Activated naive CD4-positive, alpha-beta T cell treated with anti-CD3 and anti-CD28 coated beads, Interleukin-2, amount 50 U/mL, for 72 hours (primary cell): Measurements from ENCODE around the gene C16orf74. TPM values are rescaled to one million over a fixed set of nuclear protein-coding genes. Genes with fewer than 3 reads are reported as not detected.

Source experiments
- ATAC-seq, 2 donors: fragments of 150-1000 bp; cut with Tn5 transposase; 2 replicates each; pipeline ENCODE4 v1.10.0; 2021; ENCODE audit warnings: mild to moderate bottlenecking in 2 of 2, moderate library complexity in 2 of 2
- DNase-seq, 2 donors: peaks; one replicate each; pipeline ENCODE4 v3.0.0; 2021 to 2022; ENCODE audit warnings: low spot score in 2 of 2
- H3K27ac Mint-ChIP-seq, 2 donors: one replicate each; pipeline ENCODE4 v1.8.0; 2022; ENCODE audit warnings: mild to moderate bottlenecking in 2 of 2, mixed read lengths in 2 of 2
- H3K36me3 Mint-ChIP-seq, 2 donors: one replicate each; pipeline ENCODE4 v1.8.0; 2022; ENCODE audit warnings: mixed read lengths in 2 of 2
- H3K9me3 Mint-ChIP-seq, 2 donors: one replicate each; pipeline ENCODE4 v1.8.0; 2022; ENCODE audit warnings: mixed read lengths in 2 of 2
- total RNA-seq, 2 donors: library from RNA; stranded (reverse); gene quantifications; one replicate each; pipeline ENCODE4 v1.2.3, GENCODE V29; 2022

Gene C16orf74
- total RNA-seq, 2 donors from 2014 or later = 0.46 to 1.4 TPM

DNA sequence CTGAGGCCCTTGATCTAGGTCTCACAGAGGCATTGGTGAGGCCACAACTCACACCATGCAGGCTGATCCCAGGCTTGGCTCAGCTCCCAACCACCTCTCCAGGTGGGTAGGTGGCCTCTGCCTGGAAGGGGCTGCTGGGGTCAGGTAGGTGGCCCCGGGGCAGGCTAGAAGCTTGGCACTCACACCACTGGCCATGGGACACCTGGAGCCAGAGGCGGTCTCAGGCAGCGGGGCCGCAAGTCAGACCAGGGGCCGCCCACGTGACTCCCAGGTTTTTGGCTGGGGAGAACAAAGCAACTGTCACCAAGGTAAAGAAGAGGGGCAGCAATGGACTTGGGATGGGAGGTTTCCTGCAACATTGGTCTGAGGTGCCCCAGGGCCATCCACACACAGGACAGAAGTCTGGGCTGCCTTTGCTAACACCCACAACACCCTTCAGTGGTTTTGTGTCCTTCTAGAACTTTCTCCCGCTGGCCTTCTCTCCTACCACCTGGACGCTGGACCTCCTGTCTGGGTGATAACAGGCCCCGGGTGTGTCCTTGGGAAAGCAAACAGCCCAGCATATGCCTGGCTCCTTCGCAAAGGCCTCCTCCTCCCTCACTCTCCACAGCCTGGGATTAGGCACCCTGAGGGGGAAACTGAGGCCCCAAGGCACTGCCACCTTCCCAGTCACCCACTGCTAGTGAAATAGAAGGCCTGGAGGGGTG lies 16.4 kb downstream of the C16orf74 start:
- no peak for ATAC-seq
- Mint-ChIP-seq H3K27ac (peak overlapping the region in 1 of 2 donors; percentile 44), H3K9me3 (no peaks in the 10 kb centered on the region), H3K36me3 (no peaks in the 10 kb centered on the region)
- no peak for DNase-seq

DNA sequence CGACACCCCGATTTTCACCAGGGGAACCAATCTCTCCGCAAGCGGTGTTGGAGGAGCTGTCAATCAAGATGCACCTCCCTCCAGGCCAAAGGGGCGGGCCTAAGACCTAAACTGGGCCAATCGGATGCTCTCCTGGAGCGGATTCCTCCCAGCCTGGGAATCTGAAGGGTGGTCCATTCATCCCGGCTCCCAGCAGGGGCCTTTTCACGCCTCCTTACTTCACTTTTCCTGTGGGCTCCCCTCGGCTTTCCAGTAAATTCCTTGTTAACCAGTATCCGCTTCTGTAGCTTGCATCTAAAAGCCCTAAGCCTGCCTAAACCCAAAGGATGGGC lies 17.1 kb downstream of the C16orf74 start:
- Mint-ChIP-seq H3K27ac (no peak overlapping the region), H3K36me3 (no peaks in the 10 kb centered on the region), H3K9me3 (no peaks in the 10 kb centered on the region)
- DNase-seq (no peak), ATAC-seq (no peak)

DNA sequence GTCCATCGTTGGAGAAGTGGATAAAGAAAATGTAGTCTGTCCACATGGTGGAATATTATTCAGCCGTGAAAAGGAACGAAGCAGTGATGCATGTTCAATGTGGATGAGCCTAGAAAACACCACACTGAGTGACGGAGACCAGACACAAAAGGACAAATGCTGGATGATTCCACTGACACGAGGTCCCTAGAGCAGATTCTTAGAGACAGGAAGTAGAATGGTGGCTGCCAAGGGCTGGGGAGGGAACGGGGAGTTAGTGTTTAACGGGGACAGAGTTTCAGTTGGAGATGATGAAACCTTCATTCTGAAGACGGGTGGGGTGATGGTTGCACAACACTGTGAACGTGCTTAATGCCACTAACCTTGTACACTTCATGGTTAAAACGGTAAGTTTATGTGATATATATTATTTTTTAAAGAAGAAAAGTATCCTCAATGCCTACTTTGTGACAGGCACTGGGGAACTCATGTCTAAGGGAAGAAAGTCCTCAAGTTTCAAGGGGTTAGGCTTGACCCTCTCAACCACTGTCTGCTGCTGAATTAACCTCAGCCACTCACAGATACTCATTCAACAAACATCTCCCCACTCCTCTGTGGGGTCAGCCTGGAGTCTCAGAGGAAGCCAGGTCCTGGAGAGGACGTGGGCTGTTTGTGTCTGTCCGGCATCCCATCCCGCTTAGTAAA lies 17.6 kb downstream of the C16orf74 start:
- Mint-ChIP-seq H3K36me3 (no peaks in the 10 kb centered on the region), H3K9me3 (no peaks in the 10 kb centered on the region), H3K27ac (no peak overlapping the region)
- DNase-seq (no peak), ATAC-seq (no peak)

DNA sequence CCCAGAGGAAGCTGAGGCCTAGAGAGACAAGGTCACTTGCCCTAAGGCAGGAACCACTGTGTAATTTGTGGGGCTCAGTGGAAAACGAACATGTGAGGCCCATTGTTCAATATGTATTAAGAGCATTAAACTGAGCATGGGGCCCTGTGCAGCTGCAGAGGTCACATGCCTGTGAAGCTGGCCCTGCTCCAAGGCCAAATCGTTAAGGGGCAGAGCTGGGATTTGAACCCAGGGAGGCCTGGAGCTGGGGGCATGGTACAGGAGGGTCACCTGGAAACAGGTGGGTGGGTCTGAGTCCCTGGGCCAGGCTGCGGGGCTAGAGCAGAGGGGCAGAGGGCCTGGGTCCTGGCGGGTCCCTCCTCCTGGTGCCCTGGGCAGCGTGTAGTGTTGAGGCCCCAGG lies 19.7 kb downstream of the C16orf74 start:
- Mint-ChIP-seq H3K36me3 (no peaks in the 10 kb centered on the region), H3K9me3 (no peaks in the 10 kb centered on the region), H3K27ac (no peak overlapping the region)
- ATAC-seq (no peak), DNase-seq (no peak)

DNA sequence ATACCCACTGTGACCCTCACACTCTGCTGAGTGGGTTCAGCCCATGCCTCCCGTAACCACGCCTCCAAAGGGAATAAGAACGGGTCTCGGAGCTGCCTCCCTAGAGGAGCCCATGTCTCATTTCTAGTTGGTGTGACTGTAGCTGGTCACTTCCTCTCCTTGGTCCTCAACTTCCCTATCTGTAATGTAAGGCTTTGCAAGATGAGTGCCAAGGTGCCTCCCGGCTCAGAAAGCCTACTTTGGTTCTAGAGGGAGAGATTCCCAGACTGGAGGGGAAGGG lies 20.8 kb downstream of the C16orf74 start:
- DNase-seq (no peak), ATAC-seq (no peak)
- Mint-ChIP-seq H3K9me3 (no peaks in the 10 kb centered on the region), H3K27ac (no peak overlapping the region), H3K36me3 (no peaks in the 10 kb centered on the region)

DNA sequence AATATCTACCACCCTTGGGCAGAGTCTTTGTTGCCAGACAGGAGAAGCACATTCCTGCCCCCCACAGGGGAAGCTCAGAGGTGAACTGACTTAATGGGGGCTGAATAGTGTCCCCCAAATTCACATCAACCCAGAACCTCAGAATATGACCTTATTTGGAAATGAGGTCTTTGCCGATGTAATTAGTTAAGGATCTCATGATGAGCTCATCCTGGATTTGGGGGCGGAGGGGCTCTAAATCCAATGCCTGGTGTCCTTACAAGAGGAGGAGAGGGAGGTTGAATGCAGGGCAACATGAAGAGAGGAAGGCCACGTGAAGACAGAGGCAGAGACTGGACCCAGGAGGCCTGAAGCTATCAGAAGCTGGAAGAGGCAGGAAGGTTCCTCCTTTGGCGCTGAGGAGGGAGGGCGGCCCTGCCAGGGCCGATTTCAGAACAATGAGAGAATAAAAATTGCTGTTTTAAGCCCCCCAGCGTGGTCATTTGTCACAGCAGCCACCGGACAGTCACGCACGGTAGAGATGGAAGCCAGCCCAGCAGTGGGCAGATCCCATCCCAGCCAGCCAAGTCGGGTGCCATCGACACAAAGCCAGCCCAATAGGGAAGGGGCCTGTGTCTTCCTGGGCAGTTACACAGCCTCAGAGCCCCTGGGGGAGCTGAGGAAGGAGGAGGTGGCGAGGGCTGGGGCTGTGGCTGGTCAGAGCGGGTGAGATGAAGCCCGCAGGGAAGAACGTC lies 21.3 kb downstream of the C16orf74 start:
- Mint-ChIP-seq H3K27ac (peak overlapping the region in 1 of 2 donors; percentile 9), H3K9me3 (no peaks in the 10 kb centered on the region), H3K36me3 (no peaks in the 10 kb centered on the region)
- no peak for ATAC-seq
- DNase-seq = no peak

DNA sequence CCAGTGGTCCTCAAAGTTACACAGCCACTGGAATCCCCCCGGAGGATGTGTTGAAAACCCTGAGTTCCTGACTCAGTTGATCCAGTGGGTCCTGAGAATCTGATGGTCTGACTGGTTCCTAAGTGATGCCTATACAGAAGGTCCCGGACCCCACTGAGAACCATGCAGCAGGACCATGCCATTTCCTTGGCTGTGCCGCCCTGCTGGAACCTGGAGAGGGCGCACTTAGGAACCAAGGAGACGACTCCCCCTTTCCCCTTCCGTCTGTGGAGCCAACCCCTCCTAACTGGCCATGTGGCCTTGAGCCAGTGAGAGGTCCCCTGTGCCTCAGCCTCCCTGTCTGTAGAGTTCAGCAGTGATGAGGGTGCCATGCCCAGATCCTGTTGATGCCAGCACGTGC lies 22.0 kb downstream of the C16orf74 start:
- ATAC-seq (no peak), DNase-seq (no peak)
- H3K36me3 Mint-ChIP-seq = no peaks in the 10 kb centered on the region
- no peaks in the 10 kb centered on the region for H3K9me3 Mint-ChIP-seq
- peak overlapping the region in 1 of 2 donors; percentile 9 for H3K27ac Mint-ChIP-seq

DNA sequence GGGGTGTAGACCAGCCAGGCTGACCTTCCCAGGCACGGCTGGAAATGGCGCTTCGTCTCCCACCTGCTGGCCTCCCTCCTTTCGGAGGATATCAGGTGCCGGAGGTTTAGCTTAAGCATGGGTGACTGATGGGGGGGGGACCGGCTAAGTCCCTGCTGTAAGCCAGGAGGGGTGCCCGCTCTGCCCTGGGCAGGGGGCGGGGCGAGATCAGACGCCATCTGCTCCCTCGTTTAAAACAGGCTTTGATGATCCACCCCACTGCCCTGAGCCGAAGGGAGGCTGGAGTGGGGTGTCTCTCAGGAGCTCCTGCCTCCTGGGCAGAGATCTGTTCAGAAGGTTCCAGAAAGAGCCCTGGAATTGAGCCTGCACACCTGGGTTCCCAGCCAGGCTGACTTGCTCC lies 26.0 kb downstream of the C16orf74 start:
- ATAC-seq = no peak
- Mint-ChIP-seq H3K9me3 (no peaks in the 10 kb centered on the region), H3K27ac (no peak overlapping the region), H3K36me3 (no peaks in the 10 kb centered on the region)
- DNase-seq = no peak

DNA sequence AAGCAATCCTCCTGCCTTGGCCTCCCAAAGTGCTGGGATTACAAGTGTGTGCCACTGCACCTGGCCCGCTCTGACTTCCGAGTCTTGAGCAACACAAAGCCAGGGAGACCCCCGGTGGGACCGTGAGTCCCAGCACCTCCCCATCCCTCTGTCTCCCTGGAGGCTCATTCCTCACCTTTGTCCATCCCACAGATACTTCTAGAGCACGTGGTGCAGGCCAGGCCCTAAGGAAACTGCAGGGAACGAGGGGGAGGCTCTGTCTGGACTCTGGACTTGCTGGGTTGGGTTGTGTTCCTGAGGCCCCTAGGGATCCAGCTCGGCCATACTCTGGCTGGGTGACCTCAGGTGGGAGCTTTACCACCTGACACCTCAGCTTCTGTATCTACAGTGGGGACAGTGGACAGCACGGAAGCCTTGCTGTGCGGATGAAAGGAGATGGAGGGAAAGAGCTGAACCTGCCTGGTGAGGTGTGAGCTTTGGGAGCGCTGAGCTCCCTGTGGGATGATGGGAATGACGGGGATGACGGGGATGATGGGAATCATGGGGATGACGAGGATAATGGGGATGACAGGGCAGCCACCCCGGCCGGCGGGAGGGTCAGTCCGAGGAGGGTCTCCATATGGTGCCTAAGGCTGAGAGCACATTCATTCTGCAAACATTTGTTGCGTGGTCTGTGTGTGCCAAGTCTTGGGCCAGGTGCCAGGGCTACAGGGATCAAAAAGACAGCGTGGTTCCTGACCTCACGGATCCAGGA lies 26.6 kb downstream of the C16orf74 start:
- no peak for DNase-seq
- ATAC-seq = no peak
- H3K9me3 Mint-ChIP-seq = no peaks in the 10 kb centered on the region
- H3K27ac Mint-ChIP-seq = peak overlapping the region in 1 of 2 donors; percentile 89
- no peaks in the 10 kb centered on the region for H3K36me3 Mint-ChIP-seq

DNA sequence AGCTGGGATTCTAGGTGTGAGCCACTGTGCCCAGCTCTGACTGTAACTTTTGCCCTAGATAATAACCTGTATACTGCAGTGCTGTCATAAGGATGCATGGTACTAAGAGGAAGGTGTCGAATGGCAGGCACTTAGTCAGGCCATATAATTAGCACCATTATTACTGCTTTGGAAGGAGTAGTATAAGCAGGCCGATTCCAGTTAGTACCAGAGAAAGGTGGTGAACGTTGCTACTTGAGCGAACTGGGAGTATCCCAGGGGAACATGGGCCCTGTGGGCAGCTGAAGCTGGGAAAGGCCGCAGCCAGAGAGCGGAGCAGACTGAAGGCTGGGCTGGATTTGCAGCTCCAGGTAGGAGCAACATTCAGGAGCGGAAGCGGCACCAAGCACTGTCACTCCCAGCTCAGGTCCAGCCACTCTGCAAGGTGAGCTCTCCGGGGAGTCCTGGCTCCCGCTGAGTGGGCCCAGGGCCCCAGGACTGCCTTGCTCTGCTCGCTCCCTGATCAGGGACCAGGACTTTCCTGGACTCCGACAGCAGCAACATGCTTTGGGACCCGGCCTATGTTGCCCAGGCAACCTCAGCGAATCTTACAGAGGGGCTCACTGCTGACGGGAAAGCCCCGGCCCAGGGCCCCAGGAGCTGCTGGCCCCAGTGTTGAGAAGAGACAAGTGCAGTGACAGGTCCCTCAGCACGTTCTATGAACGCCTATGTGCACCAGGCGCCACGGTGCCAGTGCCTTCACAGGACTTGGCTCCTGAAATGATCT lies 28.6 kb downstream of the C16orf74 start:
- DNase-seq = no peak
- Mint-ChIP-seq H3K9me3 (no peaks in the 10 kb centered on the region), H3K27ac (no peak overlapping the region), H3K36me3 (no peaks in the 10 kb centered on the region)
- ATAC-seq = no peak

DNA sequence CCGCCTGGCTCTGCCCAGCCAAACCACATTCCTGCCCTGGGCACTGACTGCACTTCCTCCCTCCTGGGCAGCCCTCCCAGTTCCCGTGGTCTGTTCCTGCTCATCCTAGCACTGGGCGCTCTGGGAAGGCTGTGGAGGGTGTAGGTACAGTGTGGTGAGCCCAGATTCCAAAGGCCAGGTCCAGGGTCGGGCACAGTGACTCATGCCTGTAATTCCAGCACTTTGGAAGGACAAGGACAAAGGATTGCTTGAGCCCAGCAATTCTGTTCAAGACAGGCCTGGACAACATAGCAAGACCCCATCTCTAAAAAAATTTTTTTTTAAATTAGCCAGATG lies 30.6 kb downstream of the C16orf74 start:
- H3K27ac Mint-ChIP-seq = no peak overlapping the region
- ATAC-seq = no peak
- DNase-seq = no peak
- no peaks in the 10 kb centered on the region for H3K36me3 Mint-ChIP-seq
- no peaks in the 10 kb centered on the region for H3K9me3 Mint-ChIP-seq

DNA sequence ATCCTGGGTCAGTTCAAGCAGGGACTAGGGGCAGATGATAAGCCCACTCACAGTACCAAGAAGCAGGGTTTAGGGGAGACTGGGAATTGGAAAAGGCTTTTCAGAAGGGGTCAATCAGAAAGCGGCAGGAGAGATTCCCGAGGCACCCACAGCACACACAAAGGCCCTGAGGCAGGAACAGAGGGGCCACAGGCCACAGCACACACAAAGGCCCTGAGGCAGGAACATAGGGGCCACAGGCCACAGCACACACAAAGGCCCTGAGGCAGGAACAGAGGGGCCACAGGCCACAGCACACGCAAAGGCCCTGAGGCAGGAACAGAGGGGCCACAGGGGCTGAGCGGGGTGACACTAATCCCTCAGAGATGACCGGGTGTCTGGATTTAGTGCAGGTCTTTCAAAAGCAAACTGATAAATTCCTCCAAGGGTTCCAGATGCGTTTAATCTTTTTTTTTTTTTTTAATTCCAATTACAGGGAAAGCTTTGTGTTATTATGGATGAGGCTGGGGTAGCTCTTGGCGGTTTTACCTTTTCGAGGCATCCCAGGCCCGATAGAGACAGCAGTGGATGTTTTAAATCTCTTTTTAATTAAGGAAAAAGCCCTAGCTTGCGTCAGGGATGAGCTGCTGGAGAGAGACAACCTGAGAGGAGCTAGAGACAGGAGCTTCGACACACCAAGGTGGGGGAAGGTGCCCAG lies 31.1 kb downstream of the C16orf74 start:
- no peak for ATAC-seq
- H3K9me3 Mint-ChIP-seq = no peaks in the 10 kb centered on the region
- H3K27ac Mint-ChIP-seq = no peak overlapping the region
- H3K36me3 Mint-ChIP-seq = no peaks in the 10 kb centered on the region
- no peak for DNase-seq

DNA sequence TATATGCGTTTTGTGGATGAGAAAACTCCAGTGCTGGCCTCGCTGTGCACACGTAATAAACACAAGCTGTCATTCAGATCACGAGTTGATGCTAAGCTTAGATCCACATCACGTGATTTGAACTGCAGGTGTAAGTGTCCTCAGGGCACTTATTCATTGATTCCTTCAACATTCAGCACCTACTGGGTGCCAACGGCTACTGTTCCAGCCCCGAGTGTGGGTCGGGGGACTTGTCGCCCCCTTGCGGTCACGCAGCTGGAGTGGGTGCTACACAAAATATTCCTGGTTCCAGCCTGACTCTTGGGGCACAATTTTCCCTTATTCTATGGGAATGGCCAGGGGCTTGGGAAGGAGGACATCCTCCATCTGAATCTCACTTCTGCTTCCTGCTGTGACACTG lies 32.2 kb downstream of the C16orf74 start:
- Mint-ChIP-seq H3K27ac (no peak overlapping the region), H3K36me3 (no peaks in the 10 kb centered on the region), H3K9me3 (no peaks in the 10 kb centered on the region)
- DNase-seq (no peak), ATAC-seq (no peak)

DNA sequence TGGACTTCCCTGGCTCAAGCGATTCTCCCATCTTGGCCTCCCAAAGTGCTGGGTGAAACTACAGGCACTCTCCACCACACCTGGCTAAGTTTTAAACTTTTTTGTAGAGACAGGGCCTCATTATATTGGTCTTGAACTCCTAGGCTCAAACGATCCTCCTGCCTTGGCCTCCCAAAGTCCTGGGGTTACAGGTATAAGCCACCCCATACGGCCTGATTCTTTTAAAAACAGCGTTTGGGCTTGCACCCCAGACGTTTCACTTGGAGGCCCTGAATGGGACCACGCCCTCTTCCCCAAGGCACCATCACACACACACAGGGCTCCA lies 32.8 kb downstream of the C16orf74 start:
- peak in 1 of 2 donors; percentile 7 for ATAC-seq

DNA sequence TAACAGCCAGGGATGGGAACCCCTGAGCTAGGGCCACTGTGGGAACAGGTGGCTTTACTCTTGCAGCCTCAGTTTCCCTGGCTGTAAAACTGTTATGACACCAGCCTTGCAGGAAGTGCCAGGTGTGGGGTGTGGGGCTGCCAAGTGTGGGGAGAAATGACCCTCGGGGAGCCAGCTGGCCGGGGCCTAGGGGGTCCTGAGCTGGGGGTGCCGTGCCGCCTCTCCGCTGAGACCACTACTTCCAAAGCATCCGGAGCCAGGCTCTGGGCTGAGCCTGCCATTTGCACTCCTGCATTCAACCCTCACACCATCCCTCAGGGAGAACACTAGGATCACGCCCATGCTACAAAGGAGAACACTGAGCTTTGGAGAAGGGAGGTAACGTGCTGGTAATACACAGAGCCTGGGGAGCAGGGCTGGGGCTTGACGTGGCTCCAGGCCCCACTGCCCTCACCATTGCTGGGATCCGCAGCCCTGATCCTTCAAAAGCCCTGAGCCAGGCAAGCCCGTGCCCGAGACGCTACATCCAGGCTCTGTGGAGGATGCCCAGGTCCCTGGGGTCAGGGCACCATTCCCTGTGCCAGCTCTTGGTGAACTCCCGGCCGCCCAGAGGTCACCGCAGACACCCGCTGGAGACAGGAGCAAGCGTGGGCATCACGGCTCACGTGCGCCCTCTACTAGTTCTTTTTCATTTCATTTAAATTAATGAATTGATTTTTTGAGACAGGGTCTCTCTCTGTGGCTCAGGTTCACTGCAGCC lies 33.3 kb downstream of the C16orf74 start:
- H3K36me3 Mint-ChIP-seq = no peaks in the 10 kb centered on the region
- H3K9me3 Mint-ChIP-seq = no peaks in the 10 kb centered on the region
- ATAC-seq (peak; percentile 63 to 73), DNase-seq (peak in 1 of 2 donors; percentile 78)
- no peak overlapping the region for H3K27ac Mint-ChIP-seq

More for the DNA sequence above, 32.8 kb downstream of the C16orf74 start:
- no peaks in the 10 kb centered on the region for H3K9me3 Mint-ChIP-seq
- DNase-seq = no peak
- no peak overlapping the region for H3K27ac Mint-ChIP-seq
- H3K36me3 Mint-ChIP-seq = no peaks in the 10 kb centered on the region

DNA sequence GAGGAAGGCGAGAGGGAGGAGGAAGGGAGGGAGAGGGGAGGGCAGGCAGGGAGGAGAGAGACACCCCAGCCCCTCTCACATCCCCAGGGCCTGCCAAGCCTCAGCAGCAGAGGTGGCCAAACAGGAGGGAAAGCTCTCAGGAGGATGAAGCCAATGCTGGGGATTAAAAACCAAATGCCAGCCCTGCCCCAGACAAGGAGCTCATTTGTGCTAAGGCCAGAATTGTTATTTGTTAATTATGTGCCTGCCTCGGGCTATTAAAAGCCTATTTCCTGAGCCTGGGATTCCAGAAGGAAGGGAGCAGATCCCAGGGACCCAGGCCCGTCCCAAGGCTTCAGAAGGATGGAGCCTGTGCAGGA lies 34.2 kb downstream of the C16orf74 start:
- no peak for DNase-seq
- ATAC-seq = no peak
- no peak overlapping the region for H3K27ac Mint-ChIP-seq
- H3K36me3 Mint-ChIP-seq = peaks cover 5 to 6% of the 10 kb centered on the region in 2 donors
- peaks cover 4% of the 10 kb centered on the region in 2 donors for H3K9me3 Mint-ChIP-seq
